HG03442 (cell line): ENCODE measurements around the gene UNC45B.
"Not testable (repeated sequence)": the region's sequence is repeated elsewhere in the genome, so short reads cannot be mapped to it uniquely, and the experiment has no call there.

Experiments used
- ATAC-seq: cut with Tn5 transposase; IDR thresholded peaks from one replicate; pipeline ENCODE4 v1.9.1; 2021; ENCODE audit warnings: mild to moderate bottlenecking, moderate library complexity; ENCODE audit not compliant: unreplicated experiment

UNC45B gene

GRCh38 chr17:35213412-35213940 lies 65.9 kb downstream of the UNC45B start:
- ATAC-seq = no peak

- ATAC-seq = no peak
Observed at GRCh38 chr17:35214192-35214591, 66.6 kb downstream of the UNC45B start.

DNA sequence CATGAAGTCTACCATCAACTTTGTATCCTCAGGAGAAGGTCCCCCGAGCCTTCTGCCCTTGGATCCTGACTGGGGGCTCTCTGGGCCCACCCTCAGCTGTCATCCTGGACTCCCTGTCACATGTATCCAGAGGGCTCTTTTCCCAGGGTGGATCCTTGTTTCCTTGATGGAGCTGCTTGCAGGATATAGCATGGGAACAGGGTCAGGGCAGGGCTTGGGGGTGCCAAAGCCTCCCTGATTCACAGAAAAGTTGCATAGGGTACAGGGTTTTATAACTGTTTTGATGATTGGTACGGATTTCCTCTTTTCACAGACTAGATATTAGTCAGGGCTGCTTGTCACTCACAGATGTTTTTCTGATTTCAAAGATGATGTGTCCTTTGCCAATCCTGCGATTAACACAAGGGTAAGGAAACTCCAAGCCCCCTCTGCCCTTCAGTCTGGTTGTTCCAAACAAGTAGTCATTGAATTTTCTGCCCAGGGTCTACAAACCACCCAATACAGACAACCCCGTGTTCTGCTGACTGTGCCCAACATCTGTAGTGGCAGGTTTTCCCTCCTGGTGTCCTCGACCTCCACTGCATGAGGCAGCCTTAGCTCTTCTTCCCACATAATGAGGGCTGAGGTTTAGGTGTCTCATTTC lies 67.1 kb downstream of the UNC45B start:
- ATAC-seq = no peak

GRCh38 chr17:35217107-35217506 lies 69.5 kb downstream of the UNC45B start:
- no peak for ATAC-seq

DNA sequence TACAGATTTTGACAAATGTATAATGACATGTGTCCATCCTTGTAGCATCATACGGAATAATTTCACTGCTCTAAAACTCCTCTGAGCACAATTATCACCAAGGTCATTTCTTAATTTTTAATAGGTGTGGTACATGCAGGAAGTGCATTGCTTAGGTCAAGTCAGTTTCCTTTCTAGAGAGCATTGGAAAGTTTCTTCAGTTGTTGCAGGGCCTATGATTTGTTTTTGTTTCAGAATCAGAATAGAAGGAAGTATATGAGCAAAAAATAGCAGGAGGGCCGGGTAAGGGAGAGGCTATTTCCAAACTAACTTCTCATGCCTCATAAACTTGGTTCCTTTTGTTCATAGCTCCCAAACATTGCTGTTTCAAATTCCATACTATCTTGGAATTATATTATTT lies 71.3 kb downstream of the UNC45B start:
- ATAC-seq = no peak

GRCh38 chr17:35222452-35222851 lies 74.8 kb downstream of the UNC45B start:
- ATAC-seq = no peak

DNA sequence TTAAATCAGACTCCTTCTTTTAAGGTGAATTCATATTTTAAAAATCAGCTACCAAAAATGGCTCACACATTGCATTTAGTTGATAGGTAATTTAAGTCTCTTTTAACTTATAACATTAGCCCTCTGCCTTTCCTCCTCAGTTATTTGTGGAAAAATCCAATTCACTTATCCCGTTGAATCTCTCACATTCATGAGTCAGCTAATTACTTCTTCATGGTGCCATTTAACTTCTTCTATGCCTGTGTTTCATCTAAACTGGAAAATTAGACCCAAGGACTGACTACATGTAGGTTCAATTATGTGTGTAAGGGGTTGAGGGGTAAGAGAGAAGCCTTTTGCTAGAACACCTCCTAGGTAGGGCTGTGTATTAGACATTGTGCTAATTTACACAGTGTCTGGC lies 76.8 kb downstream of the UNC45B start:
- ATAC-seq = no peak

GRCh38 chr17:35227546-35227945 lies 79.9 kb downstream of the UNC45B start:
- ATAC-seq = no peak

- no peak for ATAC-seq
Observed at GRCh38 chr17:35229638-35230037, 82.0 kb downstream of the UNC45B start.

- not testable (repeated sequence) for ATAC-seq
Observed at GRCh38 chr17:35234315-35234714, 86.7 kb downstream of the UNC45B start.

DNA sequence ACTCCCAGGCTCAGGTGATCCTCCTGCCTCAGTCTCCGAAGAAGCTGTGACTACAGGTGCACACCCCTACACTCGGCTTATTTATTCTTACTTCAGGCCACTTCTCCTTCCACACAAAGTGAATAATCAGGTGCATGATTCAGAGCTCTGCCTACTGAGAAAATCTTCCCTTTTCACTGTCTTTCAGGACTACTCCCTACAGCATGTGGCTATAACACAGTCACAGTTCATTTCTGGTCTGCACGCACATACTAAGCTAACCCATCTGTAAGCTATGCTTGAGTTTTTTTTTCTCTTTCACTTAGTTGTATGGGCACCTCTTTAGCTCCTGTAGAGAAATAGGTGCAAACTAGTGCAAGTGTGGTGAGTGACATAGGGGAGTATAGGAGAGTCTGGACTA lies 87.7 kb downstream of the UNC45B start:
- ATAC-seq = no peak

DNA sequence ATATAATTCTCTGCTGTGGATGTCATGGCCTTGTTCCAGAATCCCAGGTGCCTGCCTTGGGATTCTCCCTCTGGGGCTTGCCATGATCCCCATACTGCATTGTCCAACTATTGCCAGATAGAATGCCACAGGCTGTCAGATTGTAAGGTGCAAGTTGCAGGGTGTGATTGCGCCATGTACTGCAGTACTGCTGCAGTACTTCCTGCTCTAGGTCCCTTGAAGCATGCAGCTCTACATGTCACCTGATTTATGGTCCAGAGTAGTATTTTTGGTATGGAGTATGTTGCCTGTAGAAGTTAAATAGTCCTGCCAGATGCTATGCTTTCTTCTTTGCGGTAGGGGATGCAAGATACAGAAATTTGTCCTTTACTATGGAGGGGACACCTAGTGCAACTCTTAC lies 88.3 kb downstream of the UNC45B start:
- ATAC-seq = no peak

- no peak for ATAC-seq
Observed at GRCh38 chr17:35236821-35237220, 89.2 kb downstream of the UNC45B start.

DNA sequence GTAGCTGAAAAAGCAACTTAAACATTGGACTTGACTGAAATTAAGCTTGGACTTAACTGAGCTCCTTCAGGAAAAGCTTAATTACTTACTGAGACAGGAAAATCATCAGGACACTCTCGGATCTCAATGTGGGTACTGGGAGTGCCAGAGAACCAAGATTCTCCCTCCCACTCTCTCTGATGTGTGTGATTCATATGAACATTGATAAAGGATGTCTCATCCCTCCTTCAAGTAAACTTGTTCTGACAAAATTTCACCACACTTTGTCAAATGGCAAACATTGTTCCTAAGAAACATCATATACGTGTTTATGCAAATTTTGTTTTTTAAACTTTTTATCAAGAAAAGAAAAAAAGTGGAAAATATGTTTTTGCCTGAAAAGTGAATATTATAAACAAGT lies 91.2 kb downstream of the UNC45B start:
- ATAC-seq = no peak
